NCI-H69 (cell line): ENCODE results near the gene DES.
"Not testable (repeated sequence)": the region's sequence is repeated elsewhere in the genome, so short reads cannot be mapped to it uniquely, and the experiment has no call there.

Source experiments
- DNase-seq: peaks from one replicate; lab custom pipeline; 2025; lab: John Stamatoyannopoulos, UW

DES gene

DNA sequence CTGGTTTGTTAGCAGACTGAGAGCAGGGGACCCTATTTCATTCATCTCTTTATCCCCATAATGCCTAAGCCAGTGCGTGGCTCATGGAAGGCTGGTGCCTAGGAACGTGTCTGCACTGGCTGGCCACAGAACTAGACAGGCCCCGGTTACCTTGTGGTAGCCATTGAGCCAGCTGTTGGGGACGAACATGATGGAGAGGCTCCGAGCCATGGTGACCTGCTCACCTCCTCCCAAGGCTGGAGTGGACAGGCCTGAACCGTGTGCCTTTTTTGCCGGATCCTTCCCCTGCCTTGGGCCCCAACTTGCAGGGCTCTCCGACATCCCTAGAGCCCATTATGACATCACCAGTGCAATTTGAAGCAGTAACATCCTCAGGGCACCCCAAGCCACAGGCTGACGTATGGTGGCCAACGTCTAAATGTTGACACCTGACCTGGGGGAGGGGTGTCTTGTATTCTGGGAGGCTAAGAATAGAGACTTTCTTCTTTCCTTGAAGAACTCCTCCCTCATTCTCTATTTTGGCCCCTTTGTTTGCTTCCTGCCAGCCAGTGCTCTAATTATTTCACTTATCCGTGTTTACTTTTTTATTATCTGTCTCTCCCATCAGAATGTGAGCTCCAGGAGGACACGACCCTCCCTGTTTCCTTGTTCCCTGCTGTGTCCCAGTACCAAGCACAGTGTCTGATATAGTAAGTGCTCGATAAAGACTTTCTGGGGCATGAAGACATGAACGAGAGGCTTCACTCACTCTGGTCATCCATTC, 18.3 kb upstream of the DES start:
- DNase-seq, result peak; percentile 93

GRCh38 chr2:219400562-219400961, 17.6 kb upstream of the DES start:
- peak; percentile 79 for DNase-seq

GRCh38 chr2:219401606-219402005, 16.6 kb upstream of the DES start:
- peak; percentile 7 for DNase-seq

- peak; percentile 84 for DNase-seq
Observed at GRCh38 chr2:219402665-219403515, 15.3 kb upstream of the DES start.

GRCh38 chr2:219403861-219404260, 14.3 kb upstream of the DES start:
- no peak for DNase-seq

DNA sequence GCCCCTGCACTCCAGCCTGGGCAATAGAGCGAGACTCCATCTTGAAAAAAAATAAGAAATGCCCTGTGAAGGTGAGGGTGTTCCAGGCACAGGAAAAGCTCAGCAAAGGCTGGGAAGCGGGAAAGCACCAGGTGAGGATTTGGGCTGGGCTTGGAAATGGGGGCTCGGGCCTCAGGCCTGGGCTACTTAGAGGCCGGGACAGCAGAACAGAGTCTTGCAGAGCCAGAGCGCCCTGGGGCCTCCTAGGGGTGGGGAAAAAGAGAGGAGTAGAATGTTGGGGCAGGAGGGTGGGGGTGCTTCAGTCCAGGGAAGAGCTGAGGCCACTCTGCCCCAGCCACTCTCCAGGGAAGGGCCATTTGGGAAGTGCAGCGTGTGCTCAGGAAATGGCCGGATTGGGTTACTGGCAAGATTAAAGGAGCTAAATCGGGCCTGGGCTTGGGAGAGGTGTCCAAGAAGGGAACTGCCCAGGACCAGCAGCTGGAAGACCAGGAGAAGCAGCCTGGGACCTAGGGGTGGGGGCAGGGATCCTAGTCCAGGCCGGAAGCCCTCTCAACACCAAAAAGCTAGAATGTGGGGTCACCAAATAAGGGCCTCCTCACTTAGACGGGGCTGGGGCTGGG, 13.8 kb upstream of the DES start:
- no peak for DNase-seq

- DNase-seq, result no peak
Observed at GRCh38 chr2:219404954-219405353, 13.2 kb upstream of the DES start.

DNA sequence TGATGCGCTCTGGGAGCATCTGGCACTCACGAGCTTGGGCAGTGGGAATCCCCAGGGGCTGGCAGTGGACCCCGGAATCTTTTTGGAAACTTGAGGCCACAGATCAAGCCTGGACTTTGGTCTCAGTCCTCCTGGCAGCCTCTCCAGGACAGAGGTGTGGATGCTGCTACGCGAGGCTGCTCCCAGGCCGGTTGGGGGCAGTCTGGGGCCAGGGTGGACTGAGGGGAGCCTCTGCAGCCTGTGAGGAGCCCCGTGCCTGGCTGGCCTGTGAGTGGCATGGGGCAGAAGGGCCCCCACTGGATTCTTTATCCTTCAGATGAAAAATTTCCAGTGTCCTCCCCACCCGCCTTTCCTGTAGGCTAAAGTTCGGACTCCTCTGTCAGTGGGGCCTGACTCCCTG, 12.7 kb upstream of the DES start:
- DNase-seq, result no peak

GRCh38 chr2:219405958-219406860, 12.0 kb upstream of the DES start:
- no peak for DNase-seq

GRCh38 chr2:219406861-219407230, 11.3 kb upstream of the DES start:
- no peak for DNase-seq

- DNase-seq, result not testable (repeated sequence)
Observed at GRCh38 chr2:219407343-219407742, 10.8 kb upstream of the DES start.

DNA sequence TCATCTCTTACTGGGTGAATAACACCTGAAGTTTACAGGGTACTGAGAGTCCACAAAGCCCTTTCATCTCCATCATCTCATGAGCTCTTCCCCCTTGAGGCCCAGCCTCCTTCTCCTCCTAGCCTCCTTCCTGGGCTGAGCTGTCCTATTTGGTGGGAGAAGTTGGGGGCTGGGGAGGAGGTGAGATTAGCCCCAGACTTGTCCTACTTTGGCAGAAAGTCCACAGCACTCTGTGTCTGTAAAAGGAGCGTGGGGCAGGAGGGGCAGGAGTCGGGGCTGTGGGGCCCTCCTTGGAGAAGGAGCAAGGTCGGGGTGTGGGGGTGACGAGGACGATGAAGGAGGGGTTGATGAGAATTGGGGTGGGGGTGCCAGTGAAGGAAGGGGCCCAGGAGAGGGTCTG, 10.0 kb upstream of the DES start:
- DNase-seq, result no peak

DNA sequence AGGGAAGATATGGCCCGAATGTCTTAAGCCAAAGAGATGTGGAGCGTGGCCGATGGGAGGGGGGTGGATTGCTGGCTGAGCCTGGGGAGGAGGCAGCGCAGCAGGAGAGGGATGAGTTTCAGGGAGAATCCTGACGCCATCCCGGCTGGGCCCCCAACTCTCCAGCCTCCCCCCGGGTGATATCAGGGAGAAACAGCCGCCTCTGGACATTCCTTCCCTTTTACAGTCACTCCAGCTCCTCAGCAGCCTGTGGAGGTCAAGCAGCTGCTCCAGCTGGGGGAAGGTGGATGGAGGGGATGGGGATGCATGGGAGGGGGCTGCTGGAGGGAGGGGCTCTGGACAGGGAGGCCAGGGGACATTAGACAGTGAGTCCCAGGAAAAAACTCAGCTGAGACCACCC, 9.5 kb upstream of the DES start:
- no peak for DNase-seq

DNA sequence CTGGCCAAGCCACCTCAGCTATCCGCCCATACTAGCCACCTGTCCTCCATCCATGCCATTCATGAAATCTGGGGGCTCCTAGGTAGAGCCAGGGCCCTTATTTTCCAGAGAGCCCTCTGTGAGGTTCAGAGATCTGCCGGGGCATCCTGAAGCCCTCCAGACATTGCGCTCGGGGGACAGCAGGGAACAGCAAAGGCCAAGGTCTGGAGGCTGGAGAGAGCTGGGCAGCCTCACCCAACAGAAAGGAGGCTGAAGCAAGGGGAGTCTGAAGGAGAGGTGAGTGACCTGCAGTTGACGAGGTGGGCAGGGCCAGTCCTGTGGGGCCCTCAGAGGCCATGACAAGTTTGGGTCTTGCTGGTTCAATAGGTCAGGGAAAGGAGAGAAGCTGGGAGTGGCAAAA, 8.6 kb upstream of the DES start:
- DNase-seq, result no peak

GRCh38 chr2:219410390-219410789, 7.8 kb upstream of the DES start:
- no peak for DNase-seq

GRCh38 chr2:219414857-219415256, 3.3 kb upstream of the DES start:
- no peak for DNase-seq

GRCh38 chr2:219415580-219416234, 2.5 kb upstream of the DES start:
- DNase-seq, result no peak

DNA sequence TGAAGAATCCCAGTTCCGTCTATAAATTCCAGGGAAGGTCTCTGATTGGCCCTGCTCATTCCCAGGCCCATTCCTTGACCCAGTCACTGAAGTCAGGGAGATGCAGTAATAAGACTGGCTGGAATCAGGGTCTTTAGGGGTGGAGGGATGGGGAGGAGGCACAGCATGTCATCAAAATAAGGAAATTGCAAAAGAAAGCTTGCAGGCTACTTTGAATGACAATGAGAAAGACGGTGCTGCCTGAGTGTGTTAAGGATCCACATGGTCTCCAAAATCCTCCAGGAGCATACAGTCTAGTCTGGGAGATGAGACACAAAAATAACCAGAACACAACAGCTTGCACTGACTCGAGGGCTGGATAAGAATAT, 2.0 kb upstream of the DES start:
- no peak for DNase-seq

DNA sequence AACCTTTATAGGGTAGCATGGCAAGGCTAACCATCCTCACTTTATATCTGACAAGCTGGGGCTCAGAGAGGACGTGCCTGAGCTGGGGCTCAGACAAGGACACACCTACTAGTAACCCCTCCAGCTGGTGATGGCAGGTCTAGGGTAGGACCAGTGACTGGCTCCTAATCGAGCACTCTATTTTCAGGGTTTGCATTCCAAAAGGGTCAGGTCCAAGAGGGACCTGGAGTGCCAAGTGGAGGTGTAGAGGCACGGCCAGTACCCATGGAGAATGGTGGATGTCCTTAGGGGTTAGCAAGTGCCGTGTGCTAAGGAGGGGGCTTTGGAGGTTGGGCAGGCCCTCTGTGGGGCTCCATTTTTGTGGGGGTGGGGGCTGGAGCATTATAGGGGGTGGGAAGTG, 1.2 kb upstream of the DES start:
- no peak for DNase-seq

DNA sequence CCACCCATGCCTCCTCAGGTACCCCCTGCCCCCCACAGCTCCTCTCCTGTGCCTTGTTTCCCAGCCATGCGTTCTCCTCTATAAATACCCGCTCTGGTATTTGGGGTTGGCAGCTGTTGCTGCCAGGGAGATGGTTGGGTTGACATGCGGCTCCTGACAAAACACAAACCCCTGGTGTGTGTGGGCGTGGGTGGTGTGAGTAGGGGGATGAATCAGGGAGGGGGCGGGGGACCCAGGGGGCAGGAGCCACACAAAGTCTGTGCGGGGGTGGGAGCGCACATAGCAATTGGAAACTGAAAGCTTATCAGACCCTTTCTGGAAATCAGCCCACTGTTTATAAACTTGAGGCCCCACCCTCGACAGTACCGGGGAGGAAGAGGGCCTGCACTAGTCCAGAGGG, 803 bp upstream of the DES start:
- no peak for DNase-seq

- DNase-seq, result no peak
Observed at GRCh38 chr2:219419012-219419324, 791 bp downstream of the DES start.
